AG09309 (cell line): ENCODE data around the gene SAMD4A.

Source experiments
- DNase-seq: peaks from one replicate; pipeline ENCODE4 v3.0.0-alpha.2; 2010; ENCODE audit warnings: low read depth
- H3K4me3 ChIP-seq: 2 replicates; pipeline ENCODE4 v1.5.1; 2011; ENCODE audit warnings: mild to moderate bottlenecking, low read depth, low read length, moderate library complexity; ENCODE audit not compliant: control insufficient read depth
- TF ChIP-seq, protein P1 (sequence below): IDR thresholded peaks from 2 replicates; pipeline ENCODE4 v1.5.1; 2011; ENCODE audit warnings: mild to moderate bottlenecking, low read depth, low read length, inconsistent platforms; ENCODE audit not compliant: insufficient read depth, control insufficient read depth; ENCODE audit errors: missing control alignments

The SAMD4A gene

GRCh38 chr14:54564868-54565784 lies 1.8 kb upstream of the SAMD4A start:
- peak overlapping the region; percentile 86 for H3K4me3 ChIP-seq
- DNase-seq: no peak
- TF ChIP-seq, protein P1, sequence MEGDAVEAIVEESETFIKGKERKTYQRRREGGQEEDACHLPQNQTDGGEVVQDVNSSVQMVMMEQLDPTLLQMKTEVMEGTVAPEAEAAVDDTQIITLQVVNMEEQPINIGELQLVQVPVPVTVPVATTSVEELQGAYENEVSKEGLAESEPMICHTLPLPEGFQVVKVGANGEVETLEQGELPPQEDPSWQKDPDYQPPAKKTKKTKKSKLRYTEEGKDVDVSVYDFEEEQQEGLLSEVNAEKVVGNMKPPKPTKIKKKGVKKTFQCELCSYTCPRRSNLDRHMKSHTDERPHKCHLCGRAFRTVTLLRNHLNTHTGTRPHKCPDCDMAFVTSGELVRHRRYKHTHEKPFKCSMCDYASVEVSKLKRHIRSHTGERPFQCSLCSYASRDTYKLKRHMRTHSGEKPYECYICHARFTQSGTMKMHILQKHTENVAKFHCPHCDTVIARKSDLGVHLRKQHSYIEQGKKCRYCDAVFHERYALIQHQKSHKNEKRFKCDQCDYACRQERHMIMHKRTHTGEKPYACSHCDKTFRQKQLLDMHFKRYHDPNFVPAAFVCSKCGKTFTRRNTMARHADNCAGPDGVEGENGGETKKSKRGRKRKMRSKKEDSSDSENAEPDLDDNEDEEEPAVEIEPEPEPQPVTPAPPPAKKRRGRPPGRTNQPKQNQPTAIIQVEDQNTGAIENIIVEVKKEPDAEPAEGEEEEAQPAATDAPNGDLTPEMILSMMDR: peak; percentile 15

DNA sequence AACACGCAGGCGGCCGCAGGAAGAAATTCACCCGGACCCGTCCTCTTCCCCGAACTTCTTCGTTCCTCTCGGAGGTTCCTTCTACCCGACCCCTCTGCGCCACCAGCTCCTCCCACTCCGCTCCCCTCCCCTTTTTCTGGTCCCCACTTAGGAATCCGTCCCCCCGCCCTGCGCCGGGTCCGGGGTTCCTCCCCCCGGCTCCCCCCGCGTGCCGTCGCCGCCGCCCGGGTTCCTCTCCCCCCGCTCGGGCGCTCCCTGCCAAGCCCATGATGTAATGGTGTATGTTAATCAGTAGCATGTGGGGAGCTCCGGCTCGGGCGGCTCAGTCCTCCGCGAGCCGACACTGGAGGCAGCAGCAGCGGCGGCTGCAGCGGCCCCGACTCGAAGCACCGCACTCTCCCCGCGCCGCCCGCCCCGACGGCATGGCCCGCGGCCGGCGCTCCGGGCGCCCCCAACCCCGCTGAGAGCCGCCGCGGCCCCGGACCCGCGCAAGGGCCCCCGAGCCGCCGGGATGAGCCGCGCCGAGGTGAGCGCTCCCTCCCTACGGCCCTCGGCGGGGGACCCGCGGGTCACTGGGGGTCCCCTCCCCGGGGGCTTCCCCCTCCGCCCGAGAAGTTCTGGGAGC lies 1.0 kb upstream of the SAMD4A start:
- peak; percentile 73 for DNase-seq
- TF ChIP-seq, protein P1: peak; percentile 4
- peak overlapping the region; percentile 86 for H3K4me3 ChIP-seq

DNA sequence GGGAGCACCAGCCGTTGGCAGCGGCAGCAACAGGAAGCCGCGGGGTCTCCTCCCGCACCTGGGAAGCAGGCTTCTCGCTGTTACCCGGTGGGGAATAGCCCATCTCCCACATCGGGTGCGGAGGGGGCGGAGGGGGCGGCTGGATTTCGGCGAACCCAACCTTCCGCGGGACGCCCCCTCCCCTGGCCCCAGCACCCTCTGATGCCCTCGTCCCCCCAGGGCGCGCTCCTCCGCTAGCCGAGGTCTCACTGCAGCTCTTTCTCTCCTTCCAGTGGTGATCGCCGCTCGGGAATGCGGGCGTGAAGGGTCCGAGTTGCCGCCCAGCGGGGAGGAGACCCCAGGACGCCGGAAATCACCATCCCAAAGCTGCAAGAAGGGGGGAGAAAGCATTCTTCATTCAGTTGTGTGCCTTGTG lies 303 bp downstream of the SAMD4A start:
- peak overlapping the region; percentile 86 for H3K4me3 ChIP-seq
- DNase-seq: no peak
- TF ChIP-seq, protein P1: no peak

DNA sequence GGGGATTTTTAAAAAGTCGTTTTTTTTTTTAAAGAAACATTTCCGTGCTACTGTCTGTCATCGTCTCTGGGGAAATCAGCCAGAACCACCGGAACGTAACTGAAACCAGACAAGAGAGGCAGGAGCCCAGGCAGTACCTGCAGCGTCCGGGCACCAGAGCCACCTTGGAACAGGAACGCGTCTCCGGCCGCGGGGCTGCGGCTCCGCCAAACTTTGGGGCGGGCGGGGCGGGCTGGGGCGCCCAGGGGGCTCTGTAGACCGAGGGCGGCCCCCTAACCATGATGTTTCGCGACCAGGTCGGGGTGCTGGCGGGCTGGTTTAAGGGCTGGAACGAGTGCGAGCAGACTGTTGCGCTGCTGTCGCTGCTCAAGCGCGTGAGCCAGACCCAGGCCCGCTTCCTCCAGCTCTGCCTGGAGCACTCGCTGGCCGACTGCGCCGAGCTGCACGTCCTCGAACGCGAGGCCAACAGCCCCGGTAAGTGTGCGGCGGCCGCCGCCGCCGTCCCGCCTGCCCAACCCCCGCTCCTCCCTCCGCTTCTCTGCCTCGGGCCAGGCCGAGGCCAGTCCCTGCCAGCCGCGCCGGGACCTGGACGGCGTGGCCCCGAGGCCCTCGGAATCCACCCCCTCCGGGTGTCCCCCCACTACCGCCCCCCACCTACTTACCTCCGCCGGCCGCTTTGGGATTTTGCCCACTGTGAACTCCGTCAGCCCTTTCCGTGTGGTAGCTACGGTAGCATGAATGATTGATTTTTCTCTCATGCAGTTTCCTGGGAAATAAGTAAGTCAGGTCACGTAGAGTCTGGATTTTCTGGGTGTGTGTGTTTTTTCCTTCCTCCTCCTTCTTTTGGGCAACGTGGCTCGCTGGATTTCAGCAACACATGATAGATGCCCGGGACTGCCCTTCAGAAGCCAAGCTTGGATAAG lies 972 bp downstream of the SAMD4A start:
- TF ChIP-seq, protein P1: no peak
- peak overlapping the region; percentile 86 for H3K4me3 ChIP-seq
- DNase-seq: no peak

- peak overlapping the region; percentile 86 for H3K4me3 ChIP-seq
- no peak for DNase-seq
- TF ChIP-seq, protein P1: no peak
Observed at GRCh38 chr14:54568821-54569595, 2.1 kb downstream of the SAMD4A start.
